Left hindlimb (tissue), 1 donor: Measurements from ENCODE around the gene ALDH3A1.

Experiments
- DNase-seq: peaks from one replicate; pipeline ENCODE4 v3.0.0-alpha.2; 2018

ALDH3A1 gene

DNA sequence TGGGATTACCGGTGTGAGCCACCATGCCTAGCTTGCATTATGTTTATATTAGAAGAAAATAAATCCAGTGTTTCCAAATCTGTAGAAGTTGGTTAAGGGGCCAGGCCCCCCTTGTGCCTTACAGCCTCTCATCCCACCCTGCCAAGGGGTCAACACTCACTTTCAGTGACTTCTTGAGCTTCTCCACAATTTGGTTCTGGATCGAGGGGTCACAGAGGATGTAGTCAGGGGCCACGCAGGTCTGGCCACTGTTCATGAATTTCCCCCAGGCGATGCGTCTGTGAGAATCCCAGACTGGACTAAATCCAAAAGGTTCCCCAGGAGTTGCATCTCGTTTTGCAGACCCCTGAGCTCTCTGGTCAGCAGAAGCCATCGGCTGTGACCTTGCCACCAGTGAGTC, 7.2 kb downstream of the ALDH3A1 start:
- DNase-seq = no peak

DNA sequence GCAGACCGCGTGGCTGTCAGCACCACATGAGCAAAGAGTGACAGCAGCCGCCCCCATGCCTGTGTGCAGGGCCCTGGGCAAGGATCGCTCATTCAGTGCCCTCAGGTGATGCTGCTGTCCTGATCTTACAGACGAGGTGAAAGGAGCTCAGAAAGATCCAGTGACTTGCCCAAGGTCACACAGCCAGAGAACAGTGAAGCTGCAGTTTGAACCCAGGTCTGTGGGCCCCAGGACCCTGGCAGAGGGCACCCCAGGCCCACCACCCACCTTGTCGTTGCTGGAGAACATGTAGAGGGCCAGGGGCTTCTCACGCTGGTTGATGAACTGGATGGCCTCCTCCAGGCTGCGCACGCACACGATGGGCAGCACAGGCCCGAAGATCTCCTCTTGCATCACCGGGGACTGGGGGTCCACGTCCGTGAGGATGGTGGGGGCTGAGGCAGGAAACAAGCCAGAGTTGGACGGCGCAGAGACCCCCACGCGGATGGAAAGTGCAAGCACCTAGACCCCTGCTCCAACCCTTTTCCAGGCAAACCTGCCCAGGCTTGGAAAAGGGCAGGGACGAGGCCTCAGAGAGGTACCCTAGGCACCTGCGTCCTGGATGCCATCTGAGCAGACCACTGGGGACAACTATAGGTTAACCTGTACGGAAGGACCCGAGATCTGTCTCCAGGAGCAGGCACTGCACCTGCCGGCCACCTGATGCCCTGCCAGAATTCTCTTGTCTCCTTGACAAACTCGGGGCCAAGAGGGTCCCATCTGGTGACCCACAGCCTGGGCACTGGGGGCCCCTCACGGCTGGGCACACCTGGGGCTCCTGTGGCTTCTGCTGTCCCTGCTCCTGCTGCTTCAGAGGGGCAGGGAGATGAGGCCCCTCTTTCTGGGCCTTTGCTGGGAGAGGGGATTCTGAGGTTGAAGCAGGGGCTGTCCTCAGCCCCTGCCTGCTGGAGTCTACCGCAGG, 8.6 kb downstream of the ALDH3A1 start:
- DNase-seq = no peak

DNA sequence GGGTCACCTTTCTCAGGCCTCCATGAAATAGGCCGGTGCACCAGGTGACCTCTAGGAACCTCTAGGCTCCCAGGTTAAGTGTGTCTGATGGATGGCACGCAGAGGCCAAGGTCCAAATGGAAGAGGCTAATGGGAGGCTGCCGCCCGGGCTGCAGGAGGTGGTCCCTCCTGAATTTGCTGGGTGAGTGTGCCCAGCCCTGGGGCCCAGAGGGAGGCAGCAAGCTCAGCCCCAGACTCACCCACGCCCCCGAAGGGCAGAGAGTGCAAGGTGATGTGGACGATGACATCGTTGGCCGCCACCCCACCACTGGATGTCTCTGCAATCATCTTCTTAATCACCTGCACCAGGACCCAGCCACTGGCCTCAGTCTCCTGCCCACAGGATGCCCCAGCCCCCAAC, 9.3 kb downstream of the ALDH3A1 start:
- no peak for DNase-seq

DNA sequence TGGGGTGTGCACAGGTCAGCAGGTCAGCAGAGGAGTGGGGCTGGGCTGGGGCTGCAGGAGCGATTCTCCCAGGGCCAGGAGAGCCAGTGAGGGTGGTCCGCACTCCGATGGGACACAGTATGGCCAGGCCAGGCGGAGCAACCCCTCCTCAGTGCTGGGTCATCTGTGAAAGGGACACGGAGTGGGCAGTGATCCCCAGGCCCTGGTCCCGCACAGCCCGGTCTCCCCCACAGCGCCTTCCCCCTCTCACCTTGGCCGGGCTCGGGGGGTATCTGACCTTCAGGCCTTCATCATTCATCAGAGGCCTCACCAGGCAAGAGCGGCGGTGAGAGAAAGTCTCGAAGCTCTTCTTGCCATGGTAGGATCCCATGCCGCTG, 10.0 kb downstream of the ALDH3A1 start:
- DNase-seq = no peak

DNA sequence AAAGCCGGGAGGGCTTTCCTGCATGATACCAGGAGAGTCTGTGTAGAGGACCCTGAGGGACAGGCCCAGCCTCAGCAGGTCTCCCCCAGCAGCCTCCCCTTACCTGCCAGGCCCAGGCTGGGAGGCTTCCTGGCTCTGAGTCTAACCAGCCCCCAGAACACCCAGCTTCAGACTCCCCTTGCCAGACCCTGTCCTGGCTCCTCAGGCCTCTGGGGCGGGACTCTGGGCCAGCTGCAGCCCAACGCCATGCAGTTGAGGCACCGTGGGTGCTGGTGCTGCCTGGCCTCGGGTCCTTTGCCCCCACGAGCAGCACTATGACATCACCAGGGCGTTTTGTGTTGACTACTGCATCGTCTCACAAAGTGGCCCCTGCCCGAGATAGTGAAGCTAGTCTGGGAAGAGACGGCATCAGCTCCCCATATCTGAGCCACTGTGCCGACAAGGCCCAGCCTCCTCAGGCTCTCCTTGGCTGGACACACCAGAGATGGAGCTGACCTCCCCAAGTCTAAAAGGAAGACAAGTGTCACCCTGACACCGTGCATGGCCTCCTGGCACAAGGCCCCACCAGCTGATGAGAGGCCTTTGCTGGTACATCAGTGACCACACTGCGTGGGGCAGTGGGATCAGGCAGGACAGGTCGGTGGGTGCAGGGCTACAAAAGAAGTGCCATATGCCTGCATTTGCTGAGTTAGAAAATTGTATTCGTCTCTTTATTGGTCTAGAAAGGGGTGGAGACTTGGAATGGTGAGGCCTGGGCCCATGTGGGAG, 10.6 kb downstream of the ALDH3A1 start:
- no peak for DNase-seq

DNA sequence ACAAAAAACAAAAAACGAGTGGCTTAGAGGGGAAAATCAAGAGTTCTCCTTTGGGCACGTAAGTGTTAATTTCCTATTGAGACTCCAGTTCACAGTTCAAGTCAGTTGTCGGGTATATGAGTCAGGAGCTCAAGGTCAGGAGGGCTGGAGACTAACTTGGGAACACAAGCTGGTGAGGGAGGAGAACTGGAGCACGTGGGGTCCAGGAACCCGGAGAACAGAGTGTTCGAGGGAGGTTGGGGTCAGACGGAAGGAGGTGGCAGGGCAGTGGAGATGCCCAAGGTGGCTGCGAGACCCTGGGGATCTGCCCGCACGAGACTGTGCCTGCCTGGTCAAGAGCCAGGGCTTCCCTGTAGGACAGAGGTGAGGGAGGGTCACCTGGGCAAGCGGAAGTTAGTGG, 12.0 kb downstream of the ALDH3A1 start:
- no peak for DNase-seq

DNA sequence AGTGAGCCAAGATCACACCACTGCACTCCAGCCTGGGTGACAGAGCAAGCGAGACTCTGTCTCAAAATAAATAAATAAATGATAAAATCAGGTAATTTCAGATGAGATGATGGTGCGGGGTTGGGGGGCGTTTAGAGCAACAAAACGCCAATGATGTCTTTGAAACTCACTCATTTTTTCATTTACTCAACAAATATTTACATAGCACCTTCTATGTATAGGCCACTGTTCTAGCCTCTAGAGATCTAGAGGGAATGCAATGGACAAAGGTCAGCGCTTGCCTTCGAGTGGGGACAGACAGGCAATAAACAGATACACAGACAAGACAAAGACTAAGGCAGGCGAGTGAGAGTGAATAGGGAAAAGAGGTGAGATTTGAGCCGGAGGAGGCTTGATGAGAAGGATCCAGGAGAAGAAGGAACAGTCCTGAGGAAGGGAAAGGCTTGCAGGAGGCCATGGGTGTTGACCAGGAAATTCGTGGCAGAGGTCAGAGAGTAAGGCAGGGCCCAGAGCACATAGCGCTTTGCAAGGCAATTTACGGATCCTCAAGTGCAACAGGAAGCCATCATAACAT, 14.1 kb downstream of the ALDH3A1 start:
- no peak for DNase-seq

DNA sequence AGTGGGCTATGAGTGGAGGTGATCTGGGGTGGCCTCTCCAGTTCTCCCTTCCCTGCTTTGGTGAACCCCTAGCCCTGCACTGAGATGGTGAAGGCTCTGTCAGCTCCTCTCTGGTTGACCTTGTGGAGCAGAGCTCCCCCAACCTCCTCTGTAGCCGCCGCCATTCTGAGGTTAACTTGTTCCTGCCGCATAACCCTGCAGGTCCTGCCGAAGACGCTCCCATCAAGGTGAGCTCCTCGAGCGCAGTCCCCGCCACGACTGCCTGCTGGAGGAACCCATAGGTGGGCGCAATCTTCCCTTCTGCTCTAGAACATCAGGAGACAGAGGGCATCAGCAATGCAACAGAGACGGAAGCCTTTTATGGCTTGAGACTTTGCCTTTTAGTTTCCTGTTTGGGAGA, 16.5 kb downstream of the ALDH3A1 start:
- no peak for DNase-seq

DNA sequence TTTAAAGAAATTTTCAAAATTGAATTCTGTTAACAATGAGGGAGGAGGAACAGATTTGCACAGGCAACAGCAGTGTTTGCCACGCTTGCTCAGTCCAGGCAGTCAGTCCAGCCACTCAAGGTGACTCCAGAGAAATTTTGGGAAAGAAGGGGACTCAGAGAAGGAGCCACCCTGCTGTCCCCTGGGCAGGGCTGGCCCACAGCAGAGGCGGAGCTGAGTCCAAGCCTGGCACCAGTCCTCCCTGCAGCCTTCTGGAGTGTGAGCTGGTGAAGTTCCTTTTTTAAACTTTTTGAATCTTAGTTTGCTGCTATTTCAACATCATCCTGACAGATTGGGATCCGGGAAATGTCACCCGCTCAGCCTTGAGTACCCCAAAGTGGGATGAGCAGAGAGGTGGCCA, 17.3 kb downstream of the ALDH3A1 start:
- DNase-seq = no peak

DNA sequence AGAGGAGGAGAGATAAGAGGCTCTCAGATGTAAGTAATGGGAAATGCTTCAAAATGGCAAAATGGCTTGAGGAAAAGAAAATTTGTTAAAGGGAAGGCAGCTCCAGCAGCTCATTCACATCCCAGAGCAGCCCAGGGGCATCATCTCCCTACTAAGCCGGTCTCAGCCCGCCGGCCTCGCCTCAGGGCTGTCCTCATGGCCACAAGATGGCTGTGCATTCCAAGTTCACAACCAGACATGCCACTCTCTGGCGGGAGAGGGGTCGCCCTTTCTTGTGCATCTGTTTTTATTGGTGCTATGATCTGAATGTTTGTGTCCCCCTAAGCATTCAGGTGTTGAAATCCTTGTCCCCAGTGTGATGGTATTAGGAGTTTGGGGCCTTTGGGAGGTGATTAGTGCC, 18.2 kb downstream of the ALDH3A1 start:
- DNase-seq = no peak

DNA sequence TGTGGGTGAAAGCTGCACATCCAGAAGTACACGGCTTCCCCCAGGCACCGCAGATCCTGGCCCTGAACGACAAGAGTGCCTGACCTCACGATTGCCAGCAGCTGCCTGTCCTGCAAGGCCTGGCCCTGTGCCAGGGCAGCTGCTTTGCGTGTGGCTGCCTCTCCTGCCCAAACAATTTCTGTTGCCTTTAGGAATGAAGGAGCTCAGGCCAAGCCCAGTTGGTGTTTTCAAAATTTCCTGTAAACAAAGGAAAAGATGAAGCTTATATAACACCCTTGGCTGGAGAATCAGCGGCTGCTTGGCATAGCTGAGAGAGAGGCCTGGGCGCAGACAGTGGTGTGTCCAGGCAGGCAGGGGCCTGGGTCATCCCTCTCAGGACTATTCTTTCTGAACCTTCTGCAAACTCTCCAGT, 20.0 kb downstream of the ALDH3A1 start:
- peak; percentile 83 for DNase-seq

DNA sequence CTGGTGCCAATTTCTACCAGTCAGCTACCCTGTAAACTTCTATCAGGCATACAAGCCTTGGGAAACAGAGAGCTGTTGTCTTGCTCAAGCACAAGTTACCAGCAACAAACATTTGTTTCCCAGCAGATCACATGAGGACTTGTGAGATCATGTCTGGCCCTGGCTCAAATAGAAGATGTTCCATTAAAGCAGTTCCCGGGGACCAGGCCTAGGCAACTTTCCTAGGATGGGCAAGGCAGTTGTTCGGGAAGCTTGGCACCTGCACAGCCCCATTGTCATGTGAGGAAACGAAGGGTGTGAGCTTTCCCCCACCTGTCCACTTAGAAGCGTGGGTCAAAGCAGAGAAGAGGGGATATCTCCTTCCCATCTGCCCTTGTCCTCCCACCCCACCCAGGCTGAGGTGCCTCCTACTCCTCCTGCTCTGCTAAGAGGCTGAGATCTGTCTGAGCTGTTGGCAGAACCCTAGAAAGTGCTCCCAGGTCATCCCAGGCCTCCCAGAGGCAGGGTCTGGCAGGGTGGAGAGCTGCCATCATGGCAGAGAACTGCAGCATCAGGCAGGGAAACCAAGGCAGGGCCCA, 20.5 kb downstream of the ALDH3A1 start:
- peak; percentile 74 for DNase-seq

DNA sequence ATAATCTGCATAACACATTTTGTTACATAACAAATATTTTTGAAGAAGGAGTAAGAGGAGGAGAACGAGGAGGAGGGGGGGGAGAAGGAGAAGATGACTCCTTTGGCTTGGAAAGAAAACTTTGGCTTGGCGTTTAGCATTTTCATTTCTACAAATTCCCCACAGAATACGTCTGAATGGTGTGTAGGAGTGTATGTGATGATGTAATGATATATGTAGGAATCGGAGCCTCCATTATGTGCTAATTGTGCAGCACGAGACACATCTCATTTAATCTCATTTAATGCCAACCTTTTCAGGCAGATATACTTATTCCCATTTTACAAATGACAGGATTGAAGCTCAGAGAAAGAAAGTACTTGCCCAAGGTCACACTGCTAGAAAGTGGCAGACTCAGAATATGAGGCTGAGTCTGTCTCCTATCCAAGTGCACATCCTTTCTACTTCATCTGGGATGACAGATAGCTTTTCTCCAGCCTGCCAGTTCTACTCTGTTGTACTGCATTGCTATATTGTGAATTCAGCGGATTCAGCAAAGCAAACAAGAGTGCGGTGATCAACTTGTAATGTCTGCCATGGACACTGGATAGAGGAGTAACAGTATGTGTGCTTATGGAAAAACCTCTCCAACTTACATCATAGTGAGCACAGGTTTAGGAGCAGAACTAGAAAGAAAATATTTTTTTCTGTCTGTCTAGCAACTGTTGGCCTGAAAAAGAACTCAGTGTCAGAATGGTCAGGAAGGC, 21.3 kb downstream of the ALDH3A1 start:
- no peak for DNase-seq

DNA sequence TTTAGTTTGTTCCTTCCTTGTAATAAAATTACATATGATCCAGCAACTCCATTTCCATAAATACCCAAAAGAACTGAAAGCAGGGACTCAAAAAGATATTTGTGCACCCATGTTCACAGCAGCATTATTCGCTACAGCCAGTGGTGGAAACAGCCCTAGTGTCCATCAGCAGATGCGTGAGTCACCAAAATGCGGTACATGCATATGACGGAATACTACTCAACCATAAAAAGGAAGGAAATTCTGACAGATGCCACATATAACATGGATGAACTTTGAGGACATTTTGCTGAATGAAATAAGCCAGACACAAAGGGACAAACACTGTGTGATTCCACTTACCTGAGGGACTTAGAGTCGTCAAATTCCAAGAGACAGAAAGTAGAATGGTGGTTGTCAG, 22.6 kb downstream of the ALDH3A1 start:
- no peak for DNase-seq

DNA sequence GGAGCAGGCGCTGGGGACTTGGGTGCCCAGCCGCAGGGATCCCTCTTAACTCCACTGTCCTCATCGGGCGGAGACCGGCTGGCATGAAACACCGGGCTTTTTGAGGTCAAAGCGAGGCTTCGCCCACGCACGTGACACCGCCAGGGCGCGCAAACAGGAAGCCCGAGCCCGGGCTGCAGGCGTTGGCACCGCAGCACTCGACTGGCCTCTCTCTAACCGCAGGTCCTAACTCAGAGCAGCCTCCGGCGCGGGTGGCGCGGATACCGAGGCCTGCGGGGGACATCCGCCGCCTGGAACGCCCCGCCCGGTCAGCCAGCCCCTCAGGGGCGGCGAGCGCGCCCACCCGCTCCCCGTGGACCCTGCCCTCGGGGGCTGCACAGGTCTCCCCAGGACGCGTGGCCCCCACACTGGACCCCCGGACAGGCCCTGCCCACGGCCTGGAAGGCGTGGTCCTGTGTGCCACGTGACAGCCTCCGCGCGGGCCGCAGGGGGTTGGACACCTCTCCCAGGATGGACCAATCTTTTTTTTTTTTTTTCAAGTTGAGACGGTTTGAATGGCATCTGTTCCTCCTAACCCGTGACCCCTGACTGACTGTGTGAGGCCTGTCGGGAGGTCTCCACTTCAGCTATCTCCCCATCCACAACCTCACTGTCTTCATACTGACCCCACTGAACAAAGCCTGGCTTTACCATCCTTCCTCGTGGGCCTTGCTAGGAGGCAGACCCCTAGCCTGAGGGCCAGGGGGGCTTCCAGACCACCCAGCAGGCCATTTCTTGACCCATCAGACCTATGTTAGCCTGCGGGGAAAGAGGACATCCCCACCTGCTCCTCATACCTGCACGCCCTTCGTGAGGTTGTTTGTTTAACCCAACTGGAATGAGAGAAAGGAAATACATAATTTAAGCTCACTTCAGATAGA, 23.3 kb downstream of the ALDH3A1 start:
- DNase-seq = no peak

DNA sequence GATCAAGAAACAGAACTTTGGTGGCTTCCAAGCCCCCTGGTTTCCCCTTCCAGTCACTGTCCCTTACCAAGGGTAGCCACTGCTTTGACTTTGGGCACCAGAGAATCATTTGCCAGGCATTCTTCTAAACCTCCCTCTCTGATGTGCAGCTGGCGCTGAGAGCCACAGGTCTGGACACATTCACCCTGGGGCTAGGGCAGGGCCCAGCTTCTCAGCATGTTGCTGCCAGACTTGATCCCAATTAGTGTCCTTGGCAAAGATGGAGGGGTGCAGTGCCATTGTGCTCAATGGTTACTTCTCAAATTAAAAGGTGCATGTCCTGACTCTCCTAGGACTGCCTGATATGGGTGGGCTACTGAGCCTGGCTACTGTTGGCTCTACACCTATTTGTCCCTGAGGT, 24.1 kb downstream of the ALDH3A1 start:
- no peak for DNase-seq

DNA sequence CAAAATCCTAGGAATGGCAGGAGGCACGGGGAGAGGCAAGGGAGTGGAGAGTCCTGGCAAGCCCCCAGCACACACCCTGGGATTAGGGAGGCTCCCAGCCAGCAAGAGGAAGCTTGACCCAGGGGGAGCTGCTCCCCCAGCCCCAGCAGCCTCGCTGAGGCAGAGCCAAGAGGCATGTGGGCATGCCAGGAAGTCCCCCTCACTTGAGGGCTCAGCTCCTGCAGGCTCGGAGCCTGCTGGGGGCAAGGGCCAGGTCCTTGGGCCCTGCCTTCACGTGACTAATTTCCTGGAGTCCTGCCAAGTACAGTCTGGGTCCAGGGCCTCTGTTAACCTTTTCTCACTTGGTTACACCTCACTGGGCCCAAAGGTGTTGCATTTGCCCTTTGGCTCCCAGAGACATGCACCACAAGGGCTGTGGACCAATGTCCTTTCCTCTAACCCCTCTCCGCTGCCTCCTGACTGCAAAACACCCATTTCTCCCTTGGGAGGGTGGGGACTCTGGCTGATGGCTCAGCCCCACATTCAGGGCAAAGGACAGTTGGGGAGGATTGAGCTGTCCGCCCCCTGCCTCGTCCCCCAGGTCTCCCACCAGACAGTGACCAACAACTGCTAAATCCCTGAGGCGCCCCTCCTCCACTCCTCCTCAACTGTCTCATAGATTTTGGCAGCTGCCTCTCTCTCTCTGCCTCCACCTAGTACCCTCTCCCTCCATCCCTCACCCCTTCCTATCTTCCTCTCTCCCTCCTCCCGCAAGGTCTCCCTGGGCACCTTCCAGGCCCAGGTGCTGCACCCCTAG, 27.3 kb downstream of the ALDH3A1 start:
- DNase-seq = no peak

DNA sequence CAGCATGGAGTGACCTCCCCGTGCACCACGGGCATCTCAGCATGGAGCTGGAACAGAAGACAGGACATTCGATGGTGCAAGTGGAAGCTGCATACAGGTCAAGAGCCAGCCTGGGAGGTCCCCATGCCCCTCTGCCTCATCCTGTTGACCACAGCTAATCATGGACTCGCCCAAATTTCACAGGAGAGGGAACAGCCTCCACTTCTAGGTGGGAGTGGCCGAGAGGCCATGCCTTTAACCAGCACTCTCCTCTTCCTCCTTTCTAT, 28.0 kb downstream of the ALDH3A1 start:
- DNase-seq = no peak

DNA sequence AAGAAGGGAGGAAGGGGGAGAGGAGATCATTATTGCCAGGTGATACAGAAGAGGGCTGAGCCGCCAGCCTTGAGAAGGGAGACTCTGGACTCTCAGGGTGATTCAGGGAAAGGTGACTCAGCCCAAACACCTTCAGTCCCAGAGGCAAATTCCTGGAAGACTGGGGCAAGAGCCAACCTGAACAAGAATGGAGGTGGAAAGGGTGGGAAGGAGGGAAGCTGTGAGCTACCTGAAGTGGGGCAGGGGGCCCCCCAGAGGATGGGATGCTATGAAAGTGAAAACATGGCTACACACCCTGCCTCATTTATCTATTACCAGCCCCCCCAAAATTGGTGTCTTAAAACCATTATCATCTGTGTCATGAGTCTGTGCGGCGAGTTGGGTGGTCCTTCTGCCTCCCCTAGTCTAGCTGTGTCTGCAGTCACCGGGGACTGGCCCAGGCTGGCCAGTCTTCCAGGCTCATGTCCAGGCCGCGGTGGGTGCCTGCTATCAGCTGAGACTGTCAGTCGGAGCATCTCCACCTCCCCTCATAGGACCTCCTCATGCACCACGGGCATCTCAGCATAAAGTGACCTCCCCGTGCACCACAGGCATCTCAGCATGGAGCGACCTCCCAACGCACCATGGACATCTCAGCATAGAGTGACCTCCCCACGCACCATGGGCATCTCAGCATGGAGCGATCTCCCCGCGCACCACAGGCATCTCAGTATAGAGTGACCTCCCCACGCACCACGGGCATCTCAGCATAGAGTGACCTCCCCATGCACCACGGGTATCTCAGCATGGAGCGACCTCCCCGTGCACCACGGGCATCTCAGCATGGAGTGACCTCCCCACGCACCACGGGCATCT, 28.5 kb downstream of the ALDH3A1 start:
- DNase-seq = no peak
